PC-9 (cell line): ENCODE results near the gene HERPUD2.

Experiments
- CTCF ChIP-seq: fragments of 200-600 bp; sonication (generic); conservative IDR thresholded peaks from 2 replicates; pipeline ENCODE4 v1.6.1; 2017; ENCODE audit warnings: mixed run types, antibody characterized with exemption, mild to moderate bottlenecking, moderate library complexity
- EZH2 ChIP-seq: fragments of 200-600 bp; sonication (generic); IDR thresholded peaks from 2 replicates; pipeline ENCODE4 v1.8.0; 2017; ENCODE audit warnings: antibody characterized with exemption, low read depth

DNA sequence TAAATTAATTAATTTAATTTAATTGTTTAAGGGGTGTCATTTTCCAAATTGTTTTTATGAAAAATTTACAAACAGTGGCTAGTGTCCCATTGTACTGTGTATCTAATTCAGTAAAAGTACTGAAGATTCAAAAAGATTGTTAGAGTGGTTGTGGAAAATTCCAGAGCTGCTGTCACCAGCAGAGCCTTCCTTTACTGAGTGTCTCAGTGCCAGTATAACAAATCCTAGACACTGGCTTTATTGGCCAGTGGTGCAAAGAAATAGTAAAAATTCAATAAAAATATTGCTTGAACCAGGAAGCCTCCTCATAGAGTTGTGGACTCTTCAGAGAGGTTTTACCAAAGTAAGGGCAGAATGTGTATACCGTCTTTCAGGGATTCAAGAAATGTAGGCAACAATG is 23.1 kb upstream of the HERPUD2 start:
- no peak for TF ChIP-seq CTCF
- no peak for TF ChIP-seq EZH2
